ENCODE measurements around the gene ANKRD2.

GRCh38 chr10:97548828-97549455, 23.6 kb upstream of the ANKRD2 start:
- no peak for TF ChIP-seq CTCF (IDR thresholded peaks at IDR 0.05 in 2 of 3, conservative IDR thresholded peaks at IDR 0.05 in 1 of 3; ENCODE audit: control insufficient read depth in 2 of 3, extremely low read depth in 1 of 3, insufficient read depth in 1 of 3, low read depth in 3 of 3, low read length in 3 of 3)
- TF ChIP-seq CBX5 (IDR thresholded peaks at IDR 0.05; ENCODE audit: low read depth) = no peak
- no peak for TF ChIP-seq EZH2 (IDR thresholded peaks at IDR 0.05; ENCODE audit: borderline replicate concordance, control insufficient read depth, low read depth, low read length)
- no peak for TF ChIP-seq POLR2AphosphoS2 (IDR thresholded peaks at IDR 0.05; ENCODE audit: low read depth, low read length)
- TF ChIP-seq USF2 (IDR thresholded peaks at IDR 0.05; ENCODE audit: borderline replicate concordance, low read depth, low read length) = no peak
- no peak for TF ChIP-seq RCOR1 (conservative IDR thresholded peaks at IDR 0.05; ENCODE audit: low read depth, low read length)
- TF ChIP-seq POLR2A (IDR thresholded peaks at IDR 0.05; ENCODE audit: low read depth, low read length) = no peak
- TF ChIP-seq CBFB (IDR thresholded peaks at IDR 0.05; ENCODE audit: low read depth) = no peak

Data from GM12878 (cell line).